Stimulated activated CD4-positive, alpha-beta T cell treated with anti-CD3 and anti-CD28 coated beads, Interleukin-4, amount 100 ng/mL, for 48 hours (primary cell): ENCODE measurements around the gene ABCB1.
"Not testable (repeated sequence)": the region's sequence is repeated elsewhere in the genome, so short reads cannot be mapped to it uniquely, and the experiment has no call there.

Experiments used
- DNase-seq, 2 donors: peaks; one replicate each; pipeline ENCODE4 v3.0.0-alpha.2; 2020; ENCODE audit warnings: low read depth in 2 of 2

The ABCB1 gene

DNA sequence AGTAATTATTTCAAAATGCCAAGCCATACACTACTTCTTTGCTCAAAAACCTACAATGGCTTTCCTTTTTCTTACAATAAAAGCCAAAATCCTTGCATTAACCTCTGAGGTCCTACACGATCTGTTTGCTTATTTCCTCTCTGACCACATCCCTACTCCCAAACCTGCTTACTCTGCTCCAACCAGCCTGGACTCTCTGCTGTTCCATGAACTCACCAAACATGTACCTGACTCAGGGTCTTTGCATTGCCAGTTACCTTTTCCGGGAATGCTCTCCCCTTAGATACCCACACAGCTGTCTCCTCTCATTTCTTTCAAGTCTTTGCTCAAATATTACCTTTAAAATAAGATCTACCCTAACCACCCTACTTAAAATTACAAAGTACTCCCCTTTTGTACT, 127.5 kb downstream of the ABCB1 start:
- DNase-seq, result no peak

DNA sequence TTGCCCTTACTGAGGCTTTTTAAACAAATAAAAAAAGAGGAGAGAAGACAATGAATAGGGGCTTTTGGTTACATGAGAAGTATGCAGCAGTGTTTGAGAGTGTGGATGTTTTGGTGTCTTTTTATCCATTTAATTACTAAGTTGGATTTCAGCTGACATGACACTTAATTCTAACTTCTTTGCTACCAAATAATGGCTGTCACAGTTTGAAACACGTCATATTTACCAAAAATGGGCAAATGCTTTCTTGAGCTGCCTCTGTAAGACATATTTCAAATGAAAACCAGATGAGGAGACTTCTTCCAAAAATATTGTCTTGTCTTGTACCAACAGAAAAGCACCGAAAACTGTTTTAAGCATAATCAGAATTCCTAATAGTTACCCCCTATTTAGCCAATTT, 129.2 kb downstream of the ABCB1 start:
- DNase-seq, result no peak

DNA sequence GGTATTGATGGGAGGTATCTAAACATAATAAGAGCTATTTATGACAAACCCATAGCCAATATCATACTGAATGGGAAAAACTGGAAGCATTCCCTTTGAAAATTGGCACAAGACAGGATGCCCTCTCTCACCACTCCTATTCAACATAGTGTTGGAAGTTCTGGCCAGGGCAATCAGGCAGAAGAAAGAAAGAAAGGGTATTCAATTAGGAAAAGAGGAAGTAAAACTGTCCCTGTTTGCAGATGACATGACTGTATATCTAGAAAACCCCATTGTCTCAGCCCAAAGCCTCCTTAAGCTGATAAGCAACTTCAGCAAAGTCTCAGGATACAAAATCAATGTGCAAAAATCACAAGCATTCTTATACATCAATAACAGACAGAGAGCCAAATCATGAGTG, 131.5 kb downstream of the ABCB1 start:
- DNase-seq, result not testable (repeated sequence)

DNA sequence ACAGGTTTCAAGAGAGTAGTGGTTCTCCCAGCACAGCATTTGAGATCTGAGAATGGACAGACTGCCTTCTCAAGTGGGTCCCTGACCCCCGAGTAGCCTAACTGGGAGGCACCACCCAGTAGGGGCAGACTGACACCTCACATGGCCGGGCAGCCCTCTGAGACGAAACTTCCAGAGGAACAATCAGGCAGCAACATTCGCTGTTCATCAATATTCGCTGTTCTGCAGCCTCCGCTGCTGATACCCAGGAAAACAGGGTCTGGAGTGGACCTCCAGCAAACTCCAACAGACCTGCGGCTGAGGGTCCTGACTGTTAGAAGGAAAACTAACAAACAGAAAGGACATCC, 135.2 kb downstream of the ABCB1 start:
- not testable (repeated sequence) for DNase-seq

DNA sequence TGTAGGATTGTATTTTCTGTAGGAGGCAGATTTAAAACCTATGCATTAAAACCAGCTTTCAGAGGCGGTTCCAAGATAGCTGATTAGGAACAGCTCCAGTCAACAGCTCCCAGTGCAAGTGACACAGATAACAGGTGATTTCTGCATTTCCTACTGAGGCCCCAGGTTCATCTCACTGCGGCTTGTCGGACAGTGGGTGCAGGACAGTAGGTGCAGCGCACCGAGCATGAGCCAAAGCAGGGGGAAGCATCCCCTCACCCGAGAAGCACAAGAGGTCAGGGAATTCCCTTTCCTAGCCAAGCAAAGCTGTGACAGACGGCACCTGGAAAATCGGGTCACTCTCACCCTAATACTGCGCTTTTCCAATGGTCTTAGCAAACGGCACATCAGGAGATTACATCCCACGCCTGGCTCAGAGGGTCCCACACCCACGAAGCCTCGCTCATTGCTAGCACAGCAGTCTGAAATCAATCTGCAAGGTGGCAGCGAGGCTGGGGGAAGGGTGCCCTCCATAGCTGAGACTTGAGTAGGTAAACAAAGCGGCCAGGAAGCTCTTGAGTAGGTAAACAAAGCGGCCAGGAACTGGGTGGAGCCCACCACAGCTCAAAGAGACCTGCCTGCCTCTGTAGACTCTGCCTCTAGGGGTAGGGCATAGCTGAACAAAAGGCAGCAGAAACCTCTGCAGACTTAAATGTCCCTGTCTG, 135.7 kb downstream of the ABCB1 start:
- DNase-seq, result not testable (repeated sequence)

DNA sequence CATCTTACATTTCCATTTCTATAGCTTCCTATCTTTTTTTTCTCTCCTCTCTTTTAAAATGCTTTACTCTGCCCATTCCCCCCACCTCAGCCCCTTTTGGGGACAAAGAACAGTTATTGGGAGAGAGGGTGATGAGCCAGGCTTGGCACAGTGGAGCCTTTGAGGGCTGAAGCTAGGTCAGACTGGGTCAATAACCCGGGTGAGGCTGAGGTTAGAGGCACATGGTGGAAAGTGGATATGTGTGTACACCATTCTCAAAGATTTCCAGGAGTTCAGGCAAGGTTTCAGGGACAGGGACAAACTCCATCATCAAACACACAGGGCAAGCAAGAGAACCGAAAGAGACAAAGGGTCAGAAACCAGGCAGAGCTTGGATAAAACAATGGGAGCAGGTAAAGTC, 136.7 kb downstream of the ABCB1 start:
- no peak for DNase-seq

DNA sequence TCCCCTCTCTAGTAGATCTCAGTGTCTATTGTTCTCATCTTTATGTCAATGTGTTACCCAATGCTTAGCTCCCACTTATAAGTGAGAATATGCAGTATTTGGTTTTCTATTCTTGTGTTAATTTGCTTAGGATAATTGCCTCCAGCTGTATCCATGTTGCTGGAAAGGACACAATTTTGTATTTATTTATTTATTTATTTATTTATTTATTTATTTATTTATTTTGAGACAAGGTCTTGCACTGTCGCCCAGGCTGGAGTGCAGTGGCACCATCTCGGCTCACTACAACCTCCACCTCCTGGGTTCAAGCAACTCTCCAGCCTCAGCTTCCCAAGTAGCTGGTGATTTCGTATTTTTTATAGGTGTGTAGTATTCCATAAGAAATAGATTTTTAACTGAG, 140.2 kb downstream of the ABCB1 start:
- DNase-seq, result not testable (repeated sequence)

DNA sequence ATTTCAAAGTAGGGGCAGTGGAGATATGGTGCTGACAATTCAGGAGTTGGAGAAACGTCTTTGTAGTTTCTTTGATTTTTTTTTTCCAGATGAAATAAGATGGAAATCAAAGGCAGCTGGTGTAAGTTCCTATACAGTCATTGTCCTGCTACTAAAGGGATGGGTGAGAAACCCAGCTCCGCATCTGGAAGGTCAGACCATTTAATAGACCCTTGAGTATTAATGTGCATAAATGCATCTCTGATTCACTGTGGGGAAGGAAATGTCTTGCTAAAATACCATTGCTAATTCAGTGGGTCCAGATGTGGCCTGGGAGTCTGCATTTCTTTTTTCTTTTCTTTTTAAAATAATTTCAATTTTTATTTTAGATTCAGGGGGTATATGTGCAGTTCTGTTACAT, 140.7 kb downstream of the ABCB1 start:
- DNase-seq, result no peak

DNA sequence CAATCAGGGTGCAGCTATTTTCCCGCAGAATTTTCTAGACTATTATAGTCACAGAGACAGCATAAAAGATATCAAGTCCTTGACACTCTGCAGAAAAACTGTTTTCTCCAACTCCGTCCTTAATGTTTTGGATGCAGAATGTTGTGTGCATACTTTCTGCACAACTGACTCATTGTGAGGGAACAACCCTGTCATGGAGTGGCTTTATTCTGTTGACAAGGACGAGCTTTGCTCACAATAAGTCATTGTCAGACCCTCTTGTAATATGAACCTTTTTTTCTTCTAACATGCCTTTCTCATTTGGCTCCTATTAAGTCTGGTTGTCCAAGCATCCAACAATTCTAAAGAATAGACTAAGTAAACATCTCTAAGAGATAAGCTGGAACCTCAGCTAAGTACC, 142.5 kb downstream of the ABCB1 start:
- no peak for DNase-seq

DNA sequence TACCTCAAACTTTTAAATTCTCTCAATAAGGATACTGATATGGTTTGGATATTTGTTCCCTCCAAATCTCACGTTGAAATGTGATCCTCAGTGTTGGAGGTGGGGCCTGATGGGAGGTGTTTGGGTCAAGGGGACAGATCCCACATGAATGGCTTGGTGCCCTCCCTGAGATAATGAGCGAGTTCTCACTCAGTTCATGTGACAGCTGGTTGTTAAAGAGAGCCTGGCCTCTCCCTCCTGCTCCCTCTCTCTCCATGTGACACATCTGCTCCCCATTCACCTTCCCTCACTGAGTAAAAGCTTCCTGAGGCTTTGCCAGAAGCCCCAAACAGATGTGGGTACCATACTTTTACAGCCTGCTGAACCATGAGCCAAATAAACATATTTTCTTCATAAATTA, 144.4 kb downstream of the ABCB1 start:
- DNase-seq, result no peak
